ENCODE measurements around the gene GPHN.

- TF ChIP-seq CTCF (IDR thresholded peaks at IDR 0.05; ENCODE audit: extremely low read depth in 1 of 2, insufficient read depth in 1 of 2, low read depth in 1 of 2, low read length in 2 of 2) (no peak), FOS (IDR thresholded peaks at IDR 0.05; ENCODE audit: borderline replicate concordance, insufficient read depth, low read length) (no peak)
These were observed 466.6 kb downstream of the GPHN start for GRCh38 chr14:66974397-66975025.
